ENCODE results near the gene LTC4S. TPM values are rescaled to one million over a fixed set of nuclear protein-coding genes. Genes with fewer than 3 reads are reported as not detected.

Gene LTC4S
- total RNA-seq, 1 experiment from 2014 or later, result 3.7 TPM

DNA sequence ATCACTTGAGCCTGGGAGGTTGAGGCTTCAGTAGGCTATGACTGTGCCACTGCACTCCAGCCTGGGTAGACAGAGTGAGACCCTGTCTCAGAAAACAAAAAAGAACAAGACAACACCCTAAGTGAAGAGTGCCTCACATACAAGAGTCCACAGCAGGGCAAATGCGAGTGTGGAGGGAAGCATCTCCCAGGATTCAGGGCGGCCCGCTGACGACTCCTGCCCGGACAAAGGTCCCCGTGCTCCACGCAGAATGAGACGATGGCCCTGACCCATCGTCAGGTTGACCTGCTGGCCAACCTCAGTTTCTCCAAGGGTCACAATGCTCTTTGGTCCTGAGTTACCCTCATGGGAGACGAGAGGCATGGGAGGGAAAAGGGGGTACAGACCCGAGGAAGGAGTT lies 46.5 kb downstream of the LTC4S start:
- H2BK15ac ChIP-seq (ENCODE audit: low read depth, low read length), result no peak overlapping the region
- DNase-seq, result no peak
- H3K27ac ChIP-seq (ENCODE audit: insufficient read length, low read depth, low read length), result no peak overlapping the region
- no peak overlapping the region for H3K4me2 ChIP-seq (ENCODE audit: insufficient read depth, insufficient read length, low read length)
- H2AK5ac ChIP-seq (ENCODE audit: insufficient read length, low read length), result no peak overlapping the region
- H3K14ac ChIP-seq (ENCODE audit: insufficient read depth, low read length), result no peak overlapping the region
- no peak overlapping the region for H2BK12ac ChIP-seq (ENCODE audit: insufficient read length, low read depth, low read length)
- H2BK20ac ChIP-seq (ENCODE audit: low read depth, low read length, poor library complexity, severe bottlenecking), result no peak overlapping the region
- no peak overlapping the region for H2AFZ ChIP-seq (ENCODE audit: low read length)
- H3K56ac ChIP-seq (ENCODE audit: insufficient read length, low read depth, low read length), result no peak overlapping the region
- no peaks in the 10 kb centered on the region for H3K79me1 ChIP-seq (ENCODE audit: insufficient read depth, low read depth, low read length, poor library complexity, severe bottlenecking)
- H4K5ac ChIP-seq (ENCODE audit: insufficient read length, low read depth, low read length), result no peak overlapping the region
- H3K27me3 ChIP-seq (ENCODE audit: insufficient read depth, low read length), result no peaks in the 10 kb centered on the region
- H3K9ac ChIP-seq (ENCODE audit: extremely low read depth, insufficient read length, low read length), result no peak overlapping the region
- no peak overlapping the region for H4K91ac ChIP-seq (ENCODE audit: insufficient read length, low read depth, low read length)
- Mint-ChIP-seq H3K27me3 (ENCODE audit: low read depth) (no peaks in the 10 kb centered on the region; the same call in 1 of the 2 replicates), H3K36me3 (ENCODE audit: insufficient read depth in 1 of 3, low read depth in 3 of 3) (peaks cover 58 to 81% (median 80%) of the 10 kb centered on the region in 3 experiments), H3K4me1 (no peaks in the 10 kb centered on the region), H3K27ac (peak overlapping the region; percentile 68 to 94 (median 84); a peak in 5 of 7 replicates), H3K4me3 (no peak overlapping the region), H3K9me3 (peaks cover 18 to 21% of the 10 kb centered on the region in 2 experiments)
- no peaks in the 10 kb centered on the region for H4K20me1 ChIP-seq (ENCODE audit: control insufficient read depth, insufficient read depth, insufficient read length)
- H2BK5ac ChIP-seq (ENCODE audit: insufficient read length, low read length), result no peak overlapping the region
- H3K4ac ChIP-seq (ENCODE audit: low read depth, low read length), result no peak overlapping the region
- no peaks in the 10 kb centered on the region for H3K4me1 ChIP-seq (ENCODE audit: insufficient read depth, low read length)
- H3K79me2 ChIP-seq (ENCODE audit: insufficient read depth, low read length), result no peaks in the 10 kb centered on the region
- H4K8ac ChIP-seq (replicated peaks; ENCODE audit: insufficient read length, low read depth, low read length), result no peak overlapping the region
- H3K18ac ChIP-seq (ENCODE audit: insufficient read length, low read depth, low read length), result no peak overlapping the region
- H3K9me3 ChIP-seq (ENCODE audit: control insufficient read depth, low read depth, low read length), result no peaks in the 10 kb centered on the region
- whole genome bisulfite sequencing (ENCODE audit: extremely low coverage, insufficient read length, low lambda C conversion rate), result no CpG with 5 or more reads among the region's 11 CpGs
- H3T11ph ChIP-seq (ENCODE audit: low read length), result no peak overlapping the region
- H3K23ac ChIP-seq (ENCODE audit: insufficient read length, low read depth, low read length), result no peak overlapping the region
- no peak overlapping the region for H2BK120ac ChIP-seq (ENCODE audit: low read depth, low read length, poor library complexity, severe bottlenecking)
- TF ChIP-seq, protein P1, sequence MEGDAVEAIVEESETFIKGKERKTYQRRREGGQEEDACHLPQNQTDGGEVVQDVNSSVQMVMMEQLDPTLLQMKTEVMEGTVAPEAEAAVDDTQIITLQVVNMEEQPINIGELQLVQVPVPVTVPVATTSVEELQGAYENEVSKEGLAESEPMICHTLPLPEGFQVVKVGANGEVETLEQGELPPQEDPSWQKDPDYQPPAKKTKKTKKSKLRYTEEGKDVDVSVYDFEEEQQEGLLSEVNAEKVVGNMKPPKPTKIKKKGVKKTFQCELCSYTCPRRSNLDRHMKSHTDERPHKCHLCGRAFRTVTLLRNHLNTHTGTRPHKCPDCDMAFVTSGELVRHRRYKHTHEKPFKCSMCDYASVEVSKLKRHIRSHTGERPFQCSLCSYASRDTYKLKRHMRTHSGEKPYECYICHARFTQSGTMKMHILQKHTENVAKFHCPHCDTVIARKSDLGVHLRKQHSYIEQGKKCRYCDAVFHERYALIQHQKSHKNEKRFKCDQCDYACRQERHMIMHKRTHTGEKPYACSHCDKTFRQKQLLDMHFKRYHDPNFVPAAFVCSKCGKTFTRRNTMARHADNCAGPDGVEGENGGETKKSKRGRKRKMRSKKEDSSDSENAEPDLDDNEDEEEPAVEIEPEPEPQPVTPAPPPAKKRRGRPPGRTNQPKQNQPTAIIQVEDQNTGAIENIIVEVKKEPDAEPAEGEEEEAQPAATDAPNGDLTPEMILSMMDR (conservative IDR thresholded peaks at IDR 0.05), result no peak
- no peaks in the 10 kb centered on the region for H3K23me2 ChIP-seq (ENCODE audit: insufficient read length, low read depth, low read length, poor library complexity, severe bottlenecking)

All from H9 (cell line).